ENCODE measurements around the gene PAX6.

PAX6 gene

GRCh38 chr11:31822175-31822926 is 11.2 kb upstream of the PAX6 start:
- DNase-seq: no peak

DNA sequence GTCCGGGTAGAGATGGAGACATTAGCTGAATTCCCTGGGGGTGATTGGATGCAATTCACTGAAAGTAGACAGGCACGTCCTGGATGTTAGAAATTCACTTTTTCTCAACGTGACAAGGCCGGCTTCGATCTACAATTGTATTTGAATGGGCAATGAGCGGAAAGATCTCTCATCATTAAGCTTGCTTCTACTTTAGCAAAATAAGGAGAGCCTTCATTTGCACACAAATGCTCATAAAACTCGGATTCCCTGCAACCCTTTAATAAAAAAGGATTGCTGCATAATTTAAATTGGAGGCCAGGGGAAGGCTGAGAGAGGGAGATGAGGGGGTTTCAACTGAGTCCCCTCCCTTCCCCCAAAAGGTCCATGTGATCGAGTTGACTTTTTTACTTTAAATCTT is 10.6 kb upstream of the PAX6 start:
- DNase-seq: no peak

DNA sequence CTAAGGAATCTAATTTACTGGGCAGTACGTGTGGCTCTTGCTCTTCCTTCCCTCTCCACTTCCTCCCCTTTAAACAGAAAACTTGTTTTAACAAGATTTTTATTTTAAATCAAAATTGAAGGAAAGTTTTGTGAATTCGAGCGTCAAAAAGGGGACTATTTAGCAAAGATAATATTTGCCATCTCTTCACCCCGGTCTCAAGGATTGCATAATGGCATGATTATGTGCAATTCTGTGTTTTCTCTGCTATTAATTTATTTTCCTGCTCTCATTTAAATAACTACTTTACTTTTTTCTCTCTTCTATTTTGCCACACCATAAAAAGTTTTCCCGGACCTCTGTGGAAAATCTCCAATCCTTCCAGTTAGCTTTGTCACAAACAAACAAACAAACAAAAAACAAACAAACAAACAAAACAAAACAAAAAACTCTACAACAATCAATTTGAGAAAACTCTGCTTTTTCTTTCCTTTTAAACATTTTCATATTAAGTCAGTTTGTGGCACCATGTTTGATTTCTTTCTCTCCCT is 10.2 kb upstream of the PAX6 start:
- no peak for DNase-seq

- DNase-seq: no peak
Observed at GRCh38 chr11:31820438-31820818, 9.3 kb upstream of the PAX6 start.

GRCh38 chr11:31819621-31820437 is 8.7 kb upstream of the PAX6 start:
- DNase-seq: no peak

DNA sequence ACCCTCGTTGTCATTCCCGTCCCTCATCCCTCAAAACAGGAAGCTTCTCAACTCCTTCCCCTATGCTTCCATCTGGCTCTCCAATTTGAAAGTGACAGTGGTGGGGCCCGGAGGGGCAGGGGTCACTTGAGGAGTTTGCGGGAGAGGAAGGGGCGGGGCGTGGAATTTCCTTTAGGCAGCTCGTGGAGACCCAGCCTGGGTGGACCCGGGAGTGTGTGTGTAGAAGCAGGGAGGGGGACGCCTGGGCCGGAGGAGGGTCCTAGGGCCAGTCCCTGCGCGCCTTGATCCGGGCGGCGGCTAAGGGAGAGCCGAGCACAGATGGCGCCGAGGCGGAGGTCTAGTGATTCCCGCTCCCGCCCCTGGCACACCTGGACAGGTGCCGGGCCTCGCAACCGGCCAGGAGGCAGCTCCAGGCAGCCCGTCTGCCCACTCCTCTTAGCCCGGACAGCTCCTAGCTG is 7.8 kb upstream of the PAX6 start:
- DNase-seq: no peak

GRCh38 chr11:31818425-31818755 is 7.3 kb upstream of the PAX6 start:
- DNase-seq: no peak

- DNase-seq: no peak
Observed at GRCh38 chr11:31817621-31818424, 6.7 kb upstream of the PAX6 start.

DNA sequence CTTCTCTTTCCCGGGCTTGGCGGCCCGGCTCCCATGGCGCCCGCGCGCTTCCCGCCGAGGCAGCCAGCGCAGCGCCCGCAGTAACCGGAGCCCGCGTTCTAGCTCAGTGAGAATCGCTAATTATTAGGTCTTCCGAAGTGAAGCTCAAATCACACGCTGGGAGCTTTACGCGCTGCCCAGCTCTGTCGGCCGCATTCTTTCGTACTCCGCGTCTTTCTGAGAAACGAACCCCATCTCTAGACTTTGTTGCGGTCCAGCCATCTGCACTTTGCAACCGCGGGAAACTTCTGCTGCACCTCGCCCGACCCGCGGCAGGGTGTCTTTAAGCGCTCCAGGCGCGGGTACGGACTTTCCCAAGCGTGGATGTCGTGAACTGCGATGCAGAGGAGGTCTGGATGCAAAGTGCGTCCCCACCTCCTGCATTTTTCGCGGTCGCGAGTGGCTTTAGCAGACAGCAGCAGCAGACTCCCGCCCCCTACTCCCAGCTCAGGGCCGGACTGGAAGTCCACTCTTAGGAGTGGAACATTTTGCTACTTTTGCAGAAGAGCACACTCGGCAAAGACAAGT is 6.0 kb upstream of the PAX6 start:
- DNase-seq: no peak

- DNase-seq: peak in 1 of 2 experiments; percentile 8
Observed at GRCh38 chr11:31816468-31817053, 5.4 kb upstream of the PAX6 start.

DNA sequence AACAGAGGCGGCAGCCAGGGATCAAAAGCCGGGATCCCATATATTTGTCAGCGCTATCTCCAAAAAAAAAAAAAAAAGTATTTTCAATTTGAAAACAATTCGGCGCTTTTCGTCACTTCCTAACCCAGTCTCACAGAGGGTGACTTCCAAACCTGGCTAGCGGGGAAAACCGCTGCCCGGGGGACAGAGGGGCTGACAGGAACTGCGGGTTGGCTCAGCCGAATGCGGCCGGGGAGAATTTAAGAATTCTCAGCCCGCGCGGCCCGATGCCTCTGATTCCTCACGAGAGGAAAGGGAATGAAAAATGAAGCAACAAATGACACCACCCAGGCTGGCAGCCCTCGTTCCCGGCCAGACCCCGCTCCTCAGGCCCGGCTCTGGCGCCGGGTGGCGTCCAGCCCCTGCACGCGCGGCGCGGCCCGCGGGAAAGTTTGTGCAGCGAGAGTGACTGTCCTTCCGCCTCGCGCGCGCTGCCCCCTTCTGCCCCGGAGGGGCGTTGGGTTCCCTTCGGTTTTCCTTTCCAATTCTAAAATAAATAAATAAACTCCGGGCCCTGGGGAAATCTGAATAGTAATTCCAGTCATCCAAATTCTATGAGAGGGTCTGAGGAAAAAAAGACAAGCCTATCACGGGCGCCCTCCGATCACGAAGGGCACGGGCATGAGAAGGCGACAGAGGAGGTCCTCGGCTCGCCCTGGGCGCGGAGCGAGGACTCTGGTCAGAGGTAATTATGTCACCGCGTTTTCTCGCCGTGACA is 4.8 kb upstream of the PAX6 start:
- peak in 1 of 2 experiments; percentile 6 for DNase-seq

GRCh38 chr11:31814176-31814868 is 3.2 kb upstream of the PAX6 start:
- DNase-seq: no peak

GRCh38 chr11:31813391-31814175 is 2.5 kb upstream of the PAX6 start:
- DNase-seq: no peak

DNA sequence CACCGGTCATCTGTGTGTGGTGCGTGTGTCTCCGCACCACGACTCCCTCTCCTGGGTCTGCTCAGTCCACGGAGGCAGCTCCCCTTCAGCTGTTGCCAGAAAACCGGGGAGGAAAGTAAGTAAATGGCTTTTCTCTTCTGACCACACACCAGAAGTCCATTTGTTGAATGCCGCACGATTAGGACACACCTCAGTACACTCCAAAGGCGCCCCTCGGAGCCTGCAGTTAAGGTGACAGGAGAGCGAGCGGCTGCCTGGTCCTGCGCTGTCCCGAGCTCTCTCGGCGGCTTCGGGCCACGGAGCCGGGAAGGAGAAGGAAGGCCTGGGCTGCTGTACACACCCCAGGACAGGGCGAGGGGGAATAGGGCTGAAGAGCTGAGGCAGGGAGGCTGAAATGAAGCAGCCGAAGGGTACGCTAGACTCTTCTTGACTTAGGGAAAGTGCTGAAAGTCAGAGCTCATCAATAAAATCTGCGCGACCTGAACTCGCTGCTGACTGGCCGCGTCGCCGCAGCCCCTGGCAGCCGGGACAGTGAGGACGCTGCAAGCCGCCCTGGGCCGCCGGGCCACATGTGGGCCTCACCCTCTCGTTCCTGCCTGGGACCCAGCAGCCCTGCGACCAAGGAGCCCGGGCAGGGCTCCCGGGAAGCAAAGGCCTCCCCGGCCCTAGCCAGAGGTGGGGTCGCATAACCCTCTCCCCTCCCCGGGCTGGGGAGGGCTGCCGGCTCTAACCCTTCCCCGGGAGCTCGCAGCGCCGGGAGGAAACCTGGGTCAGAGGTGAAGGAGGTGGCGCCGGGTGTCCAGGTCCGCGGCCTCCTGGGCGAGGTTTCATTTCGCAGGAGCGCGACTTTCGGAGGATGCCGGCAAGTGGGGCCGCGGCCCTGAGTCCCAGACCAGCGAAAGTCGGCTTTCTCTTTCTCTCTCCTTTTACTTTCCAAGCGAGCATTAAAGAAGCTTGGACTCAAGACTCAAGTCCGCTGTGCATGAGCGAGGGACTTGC is 1.6 kb upstream of the PAX6 start:
- DNase-seq: no peak

DNA sequence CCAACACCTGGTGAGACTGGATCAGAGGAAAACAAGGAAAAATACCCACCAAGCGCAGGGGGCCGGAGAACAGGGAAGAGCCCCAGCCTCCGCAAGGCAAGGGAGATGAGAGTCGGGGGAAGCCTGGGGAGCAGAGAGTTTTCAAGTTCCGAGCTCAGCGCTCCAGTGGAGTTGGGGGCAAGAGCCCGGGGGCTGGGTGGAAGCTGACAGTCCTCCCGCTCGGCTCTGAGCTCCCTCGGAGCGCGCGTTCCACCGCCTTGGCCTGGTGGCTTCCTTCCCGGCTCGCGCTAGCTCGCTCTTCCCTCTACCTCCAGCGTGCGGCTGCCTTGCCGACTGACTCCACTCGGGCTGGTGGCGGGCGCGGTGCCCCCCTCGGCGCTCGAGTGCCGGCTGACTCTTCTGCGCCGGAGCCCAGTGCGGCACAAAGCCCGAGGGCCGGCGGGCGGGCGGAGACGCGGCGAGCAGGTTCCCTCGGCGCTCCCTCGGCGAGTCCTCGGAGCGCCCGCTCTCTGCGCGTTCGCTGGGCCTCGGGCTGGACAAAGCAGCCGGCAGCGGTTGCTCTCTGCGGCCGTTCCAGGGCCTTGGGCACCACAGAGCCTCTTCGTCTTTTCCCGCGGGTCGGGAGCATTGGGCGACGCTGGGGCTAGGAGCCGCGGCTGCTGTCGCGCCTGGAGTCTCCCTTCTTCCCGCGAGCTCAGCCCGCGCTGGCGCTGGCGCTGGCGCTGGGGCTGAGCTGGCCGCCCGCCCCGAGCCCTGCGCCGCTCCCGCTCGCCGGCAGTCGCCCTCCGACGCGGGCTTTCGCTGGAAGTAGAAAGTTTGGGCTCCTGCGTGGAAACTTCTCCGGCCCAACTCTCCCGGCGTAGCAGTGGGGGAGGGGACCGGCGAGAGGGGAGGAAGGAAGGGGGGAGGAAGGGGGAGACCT is 1.0 kb downstream of the PAX6 start:
- DNase-seq: no peak

- no peak for DNase-seq
Observed at GRCh38 chr11:31809541-31809856, 1.6 kb downstream of the PAX6 start.

GRCh38 chr11:31808721-31809540 is 2.2 kb downstream of the PAX6 start:
- no peak for DNase-seq

All from activated CD4-positive, alpha-beta T cell treated with anti-CD3 and anti-CD28 coated beads, Interleukin-2, amount 50 U/mL, for 48 hours (primary cell).